Measurements from ENCODE around the gene SCN9A. TPM values are rescaled to one million over a fixed set of nuclear protein-coding genes. Genes with fewer than 3 reads are reported as not detected.

SCN9A gene
- total RNA-seq, 2 experiments from 2014 or later, result 0.14 to 0.17 TPM

GRCh38 chr2:166329465-166329864 is 46.3 kb downstream of the SCN9A start:
- no peak for ATAC-seq (ENCODE audit: poor library complexity)
- POLR2A ChIA-PET, result no interaction called here
- H3K27ac Mint-ChIP-seq, result no peak overlapping the region

DNA sequence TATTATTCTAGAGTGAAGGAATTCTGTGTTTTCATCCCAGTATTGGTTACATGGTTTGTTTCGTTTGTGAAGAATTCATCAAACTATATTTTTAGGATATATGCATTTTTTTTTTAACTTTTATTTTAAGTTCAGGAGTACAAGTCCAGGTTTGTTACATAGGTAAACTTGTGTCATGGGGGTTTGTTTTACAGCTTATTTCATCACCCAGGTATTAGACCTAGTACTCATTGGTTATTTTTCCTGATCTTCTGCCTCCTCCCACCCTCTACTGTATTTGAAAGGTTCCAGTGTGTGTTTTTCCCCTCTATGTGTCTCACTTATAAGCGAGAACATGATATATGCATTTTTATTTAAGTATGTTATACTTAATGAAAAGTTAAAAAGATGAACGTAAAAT is 47.6 kb downstream of the SCN9A start:
- DNase-seq (no peak), ATAC-seq (ENCODE audit: poor library complexity) (no peak)
- H3K4me1 Mint-ChIP-seq (ENCODE audit: low read depth), result no peaks in the 10 kb centered on the region
- H3K9me3 Mint-ChIP-seq, result no peaks in the 10 kb centered on the region
- ChIA-PET CTCF (no interaction called here), POLR2A (no interaction called here)
- H3K4me3 ChIP-seq (ENCODE audit: low read length), result no peak overlapping the region
- no peak overlapping the region for H3K27ac Mint-ChIP-seq
- peaks cover 0 to 4% of the 10 kb centered on the region in 2 experiments for H3K9me3 ChIP-seq (ENCODE audit: control insufficient read depth in 1 of 2, insufficient read depth in 1 of 2, low read length in 2 of 2)
- H3K36me3 ChIP-seq (ENCODE audit: insufficient read depth, low read length), result no peaks in the 10 kb centered on the region
- intact Hi-C loops (cut with DNase I, micrococcal nuclease), result no loop called here
- no peak overlapping the region for H3K27ac ChIP-seq (ENCODE audit: low read depth in 1 of 2, low read length in 2 of 2)
- no peaks in the 10 kb centered on the region for H3K27me3 ChIP-seq (ENCODE audit: control insufficient read depth in 1 of 2, insufficient read depth in 2 of 2, low read length in 2 of 2)
- no peaks in the 10 kb centered on the region for H3K4me1 ChIP-seq (ENCODE audit: insufficient read depth, low read length)
- H3K27me3 Mint-ChIP-seq, result no peaks in the 10 kb centered on the region
- H3K4me3 Mint-ChIP-seq, result no peak overlapping the region
- TF ChIP-seq, protein P1, sequence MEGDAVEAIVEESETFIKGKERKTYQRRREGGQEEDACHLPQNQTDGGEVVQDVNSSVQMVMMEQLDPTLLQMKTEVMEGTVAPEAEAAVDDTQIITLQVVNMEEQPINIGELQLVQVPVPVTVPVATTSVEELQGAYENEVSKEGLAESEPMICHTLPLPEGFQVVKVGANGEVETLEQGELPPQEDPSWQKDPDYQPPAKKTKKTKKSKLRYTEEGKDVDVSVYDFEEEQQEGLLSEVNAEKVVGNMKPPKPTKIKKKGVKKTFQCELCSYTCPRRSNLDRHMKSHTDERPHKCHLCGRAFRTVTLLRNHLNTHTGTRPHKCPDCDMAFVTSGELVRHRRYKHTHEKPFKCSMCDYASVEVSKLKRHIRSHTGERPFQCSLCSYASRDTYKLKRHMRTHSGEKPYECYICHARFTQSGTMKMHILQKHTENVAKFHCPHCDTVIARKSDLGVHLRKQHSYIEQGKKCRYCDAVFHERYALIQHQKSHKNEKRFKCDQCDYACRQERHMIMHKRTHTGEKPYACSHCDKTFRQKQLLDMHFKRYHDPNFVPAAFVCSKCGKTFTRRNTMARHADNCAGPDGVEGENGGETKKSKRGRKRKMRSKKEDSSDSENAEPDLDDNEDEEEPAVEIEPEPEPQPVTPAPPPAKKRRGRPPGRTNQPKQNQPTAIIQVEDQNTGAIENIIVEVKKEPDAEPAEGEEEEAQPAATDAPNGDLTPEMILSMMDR (IDR thresholded peaks at IDR 0.05), result no peak
- H3K36me3 Mint-ChIP-seq (ENCODE audit: low read depth), result no peaks in the 10 kb centered on the region

More at GRCh38 chr2:166329465-166329864, 46.3 kb downstream of the SCN9A start:
- Histone ChIP-seq H3K36me3 (ENCODE audit: insufficient read depth, low read length) (no peaks in the 10 kb centered on the region), H3K27me3 (ENCODE audit: control insufficient read depth in 1 of 2, insufficient read depth in 2 of 2, low read length in 2 of 2) (no peaks in the 10 kb centered on the region), H3K4me1 (ENCODE audit: insufficient read depth, low read length) (no peaks in the 10 kb centered on the region), H3K9me3 (ENCODE audit: control insufficient read depth in 1 of 2, insufficient read depth in 1 of 2, low read length in 2 of 2) (peaks cover 0 to 4% of the 10 kb centered on the region in 2 experiments), H3K27ac (ENCODE audit: low read depth in 1 of 2, low read length in 2 of 2) (no peak overlapping the region), H3K4me3 (ENCODE audit: low read length) (no peak overlapping the region)
- H3K4me3 Mint-ChIP-seq, result no peak overlapping the region
- no peaks in the 10 kb centered on the region for H3K36me3 Mint-ChIP-seq (ENCODE audit: low read depth)
- TF ChIP-seq, protein P1 (IDR thresholded peaks at IDR 0.05), result no peak
- no peaks in the 10 kb centered on the region for H3K27me3 Mint-ChIP-seq
- intact Hi-C loops (cut with DNase I, micrococcal nuclease), result no loop called here
- no peaks in the 10 kb centered on the region for H3K4me1 Mint-ChIP-seq (ENCODE audit: low read depth)
- no peak for DNase-seq
- H3K9me3 Mint-ChIP-seq, result no peaks in the 10 kb centered on the region
- CTCF ChIA-PET, result no interaction called here

DNA sequence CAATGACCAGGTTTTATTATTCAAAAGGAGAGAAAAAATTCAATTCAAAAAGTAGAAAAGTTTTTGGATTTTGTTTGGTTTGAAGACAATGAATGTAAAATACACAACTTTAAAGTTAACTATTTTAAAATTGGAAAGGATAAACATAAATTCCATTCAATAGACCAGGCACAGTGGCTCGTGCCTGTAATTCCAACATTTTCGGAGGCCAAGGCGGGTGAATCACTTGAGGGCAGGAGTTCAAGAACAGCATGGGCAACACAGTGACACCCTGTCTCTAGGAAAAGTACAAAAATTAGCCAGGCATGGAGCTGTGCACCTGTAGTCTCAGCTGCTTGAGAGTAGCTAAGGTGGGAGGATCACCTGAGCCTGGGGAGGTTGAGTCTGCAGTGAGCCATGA is 54.7 kb downstream of the SCN9A start:
- Mint-ChIP-seq H3K4me1 (ENCODE audit: low read depth) (no peaks in the 10 kb centered on the region), H3K9me3 (no peaks in the 10 kb centered on the region), H3K4me3 (no peak overlapping the region), H3K27ac (no peak overlapping the region), H3K36me3 (ENCODE audit: low read depth) (no peaks in the 10 kb centered on the region), H3K27me3 (no peaks in the 10 kb centered on the region)
- Histone ChIP-seq H3K27ac (ENCODE audit: low read depth in 1 of 2, low read length in 2 of 2) (no peak overlapping the region), H3K9me3 (ENCODE audit: control insufficient read depth in 1 of 2, insufficient read depth in 1 of 2, low read length in 2 of 2) (peaks cover 0 to 4% of the 10 kb centered on the region in 2 experiments), H3K4me3 (ENCODE audit: low read length) (no peak overlapping the region), H3K4me1 (ENCODE audit: insufficient read depth, low read length) (no peaks in the 10 kb centered on the region), H3K36me3 (ENCODE audit: insufficient read depth, low read length) (no peaks in the 10 kb centered on the region), H3K27me3 (ENCODE audit: control insufficient read depth in 1 of 2, insufficient read depth in 2 of 2, low read length in 2 of 2) (no peaks in the 10 kb centered on the region)
- intact Hi-C loops (cut with DNase I, micrococcal nuclease), result no loop called here
- ChIA-PET POLR2A (no interaction called here), CTCF (no interaction called here)
- no peak for ATAC-seq (ENCODE audit: poor library complexity)
- TF ChIP-seq, protein P1 (IDR thresholded peaks at IDR 0.05), result no peak
- no peak for DNase-seq

Measured in CD4-positive, alpha-beta T cell (primary cell).